MM.1S (cell line): ENCODE results near the gene GJA5.

ENCODE experiments used
- DNase-seq: peaks from one replicate; pipeline ENCODE4 v3.0.0-alpha.2; 2015
- H2AFZ ChIP-seq: fragments of 300-600 bp; sonication (generic); 2 replicates; pipeline ENCODE4 v1.6.0; 2016; ENCODE audit warnings: antibody characterized with exemption, low read length
- H3F3A ChIP-seq: fragments of 300-600 bp; sonication (generic); 2 replicates; pipeline ENCODE4 v1.6.1; 2016; ENCODE audit warnings: mild to moderate bottlenecking, antibody characterized with exemption, low read length, moderate library complexity, mixed read lengths; ENCODE audit not compliant: insufficient read depth
- H3K27ac ChIP-seq: fragments of 300-600 bp; sonication (generic); 2 replicates; pipeline ENCODE4 v1.5.1; 2016; ENCODE audit warnings: mild to moderate bottlenecking, low read length
- H3K27me3 ChIP-seq: fragments of 300-600 bp; sonication (generic); replicated peaks from 2 replicates; pipeline ENCODE4 v1.6.0; 2016; ENCODE audit warnings: low read length; ENCODE audit not compliant: insufficient read depth
- H3K36me3 ChIP-seq: fragments of 300-600 bp; sonication (generic); replicated peaks from 2 replicates; pipeline ENCODE4 v1.6.1; 2016; ENCODE audit warnings: mild to moderate bottlenecking, low read length, mixed read lengths; ENCODE audit not compliant: insufficient read depth
- H3K4me1 ChIP-seq: fragments of 300-600 bp; sonication (generic); 2 replicates; pipeline ENCODE4 v1.6.1; 2016; ENCODE audit warnings: low read length, mixed read lengths
- H3K4me2 ChIP-seq: fragments of 300-600 bp; sonication (generic); 2 replicates; pipeline ENCODE4 v1.6.0; 2016; ENCODE audit warnings: low read depth, low read length
- H3K4me3 ChIP-seq: fragments of 300-600 bp; sonication (generic); 2 replicates; pipeline ENCODE4 v1.5.1; 2016; ENCODE audit warnings: low read length, mixed read lengths
- H3K79me2 ChIP-seq: fragments of 300-600 bp; sonication (generic); 2 replicates; pipeline ENCODE4 v1.6.1; 2016; ENCODE audit warnings: mixed run types, low read length, mixed read lengths
- H3K9ac ChIP-seq: fragments of 300-600 bp; sonication (generic); 2 replicates; pipeline ENCODE4 v1.6.1; 2016; ENCODE audit warnings: low read length, mixed read lengths
- H3K9me2 ChIP-seq: fragments of 300-600 bp; sonication (generic); replicated peaks from 2 replicates; pipeline ENCODE4 v1.6.1; 2016; ENCODE audit warnings: mild to moderate bottlenecking, low read length, mixed read lengths; ENCODE audit not compliant: insufficient read depth
- H3K9me3 ChIP-seq: fragments of 300-600 bp; sonication (generic); replicated peaks from 2 replicates; pipeline ENCODE4 v1.6.1; 2016; ENCODE audit warnings: mild to moderate bottlenecking, low read length, mixed read lengths; ENCODE audit not compliant: insufficient read depth
- H4K20me1 ChIP-seq: fragments of 300-600 bp; sonication (generic); 2 replicates; pipeline ENCODE4 v1.6.1; 2016; ENCODE audit warnings: mild to moderate bottlenecking, low read length, moderate library complexity, mixed read lengths; ENCODE audit not compliant: insufficient read depth
- EZH2 ChIP-seq: fragments of 300-600 bp; sonication (generic); optimal IDR thresholded peaks from 2 replicates; pipeline ENCODE3; 2017; ENCODE audit warnings: low read depth, mild to moderate bottlenecking, antibody characterized with exemption, low read length, mixed read lengths
- EZH2phosphoT487 ChIP-seq: fragments of 300-600 bp; sonication (generic); IDR thresholded peaks from 2 replicates; pipeline ENCODE4 v1.6.1; 2018; ENCODE audit warnings: antibody characterized with exemption, low read length
- TF ChIP-seq, protein P1 (sequence below): fragments of 300-600 bp; sonication (generic); IDR thresholded peaks from 2 replicates; pipeline ENCODE4 v1.5.1; 2016; ENCODE audit warnings: antibody characterized with exemption, low read length, mixed read lengths

GJA5 gene

GRCh38 chr1:147753081-147753480 is 7.3 kb downstream of the GJA5 start:
- Histone ChIP-seq H3K79me2 (no peaks in the 10 kb centered on the region), H3K4me1 (no peaks in the 10 kb centered on the region), H3K4me2 (no peak overlapping the region), H3K9me2 (no peaks in the 10 kb centered on the region), H3K27ac (no peak overlapping the region), H3K27me3 (no peaks in the 10 kb centered on the region), H3K4me3 (no peak overlapping the region), H3K9me3 (no peaks in the 10 kb centered on the region), H2AFZ (no peak overlapping the region), H3F3A (no peaks in the 10 kb centered on the region), H4K20me1 (no peaks in the 10 kb centered on the region), H3K36me3 (no peaks in the 10 kb centered on the region), H3K9ac (no peak overlapping the region)
- TF ChIP-seq EZH2phosphoT487 (no peak), EZH2 (no peak)
- TF ChIP-seq, protein P1, sequence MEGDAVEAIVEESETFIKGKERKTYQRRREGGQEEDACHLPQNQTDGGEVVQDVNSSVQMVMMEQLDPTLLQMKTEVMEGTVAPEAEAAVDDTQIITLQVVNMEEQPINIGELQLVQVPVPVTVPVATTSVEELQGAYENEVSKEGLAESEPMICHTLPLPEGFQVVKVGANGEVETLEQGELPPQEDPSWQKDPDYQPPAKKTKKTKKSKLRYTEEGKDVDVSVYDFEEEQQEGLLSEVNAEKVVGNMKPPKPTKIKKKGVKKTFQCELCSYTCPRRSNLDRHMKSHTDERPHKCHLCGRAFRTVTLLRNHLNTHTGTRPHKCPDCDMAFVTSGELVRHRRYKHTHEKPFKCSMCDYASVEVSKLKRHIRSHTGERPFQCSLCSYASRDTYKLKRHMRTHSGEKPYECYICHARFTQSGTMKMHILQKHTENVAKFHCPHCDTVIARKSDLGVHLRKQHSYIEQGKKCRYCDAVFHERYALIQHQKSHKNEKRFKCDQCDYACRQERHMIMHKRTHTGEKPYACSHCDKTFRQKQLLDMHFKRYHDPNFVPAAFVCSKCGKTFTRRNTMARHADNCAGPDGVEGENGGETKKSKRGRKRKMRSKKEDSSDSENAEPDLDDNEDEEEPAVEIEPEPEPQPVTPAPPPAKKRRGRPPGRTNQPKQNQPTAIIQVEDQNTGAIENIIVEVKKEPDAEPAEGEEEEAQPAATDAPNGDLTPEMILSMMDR: no peak
- no peak for DNase-seq

GRCh38 chr1:147752511-147752910 is 7.9 kb downstream of the GJA5 start:
- no peak for DNase-seq
- no peaks in the 10 kb centered on the region for H3K4me1 ChIP-seq
- H3K27ac ChIP-seq: no peak overlapping the region
- no peak overlapping the region for H3K4me2 ChIP-seq
- H3K9ac ChIP-seq: no peak overlapping the region
- H3K9me2 ChIP-seq: no peaks in the 10 kb centered on the region
- no peaks in the 10 kb centered on the region for H3K36me3 ChIP-seq
- no peak overlapping the region for H3K4me3 ChIP-seq
- no peaks in the 10 kb centered on the region for H3K9me3 ChIP-seq
- no peaks in the 10 kb centered on the region for H3F3A ChIP-seq
- H2AFZ ChIP-seq: no peak overlapping the region
- no peaks in the 10 kb centered on the region for H3K27me3 ChIP-seq
- TF ChIP-seq, protein P1: no peak
- no peak for TF ChIP-seq EZH2phosphoT487
- TF ChIP-seq EZH2: no peak
- H3K79me2 ChIP-seq: no peaks in the 10 kb centered on the region
- no peaks in the 10 kb centered on the region for H4K20me1 ChIP-seq

DNA sequence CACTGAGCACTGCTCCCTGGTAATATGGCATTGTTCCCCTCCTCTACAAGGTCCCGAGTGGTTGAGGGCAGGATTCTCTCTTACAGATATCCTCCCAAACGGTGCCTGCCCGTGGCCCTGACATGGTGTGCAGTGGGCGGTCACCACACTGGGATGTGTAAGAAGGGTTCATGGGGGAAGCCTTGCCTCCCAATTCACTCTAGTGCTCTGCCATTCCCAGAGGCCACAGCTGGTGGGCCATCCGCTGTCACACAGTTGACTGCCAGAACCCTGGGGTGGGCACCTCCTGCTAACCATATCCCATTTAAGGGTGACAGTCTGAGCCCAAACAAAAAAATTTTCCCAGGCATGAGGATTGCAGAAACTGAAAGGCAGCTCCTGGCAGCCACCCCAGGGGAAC is 9.1 kb downstream of the GJA5 start:
- Histone ChIP-seq H3F3A (no peaks in the 10 kb centered on the region), H3K4me2 (no peak overlapping the region), H3K9me3 (no peaks in the 10 kb centered on the region), H3K36me3 (no peaks in the 10 kb centered on the region), H3K4me3 (no peak overlapping the region), H3K79me2 (no peaks in the 10 kb centered on the region), H3K27ac (no peak overlapping the region), H3K9me2 (no peaks in the 10 kb centered on the region), H3K9ac (no peak overlapping the region), H2AFZ (no peak overlapping the region), H3K4me1 (no peaks in the 10 kb centered on the region), H3K27me3 (no peaks in the 10 kb centered on the region), H4K20me1 (no peaks in the 10 kb centered on the region)
- no peak for DNase-seq
- TF ChIP-seq EZH2phosphoT487 (no peak), EZH2 (no peak)
- TF ChIP-seq, protein P1: no peak
